Measurements from ENCODE around the gene STARD7.
A peak's percentile ranks its signal among the peaks of the same experiment; 100 is the strongest.
"Not testable (repeated sequence)": the region's sequence is repeated elsewhere in the genome, so short reads cannot be mapped to it uniquely, and the experiment has no call there.

Gene STARD7

GRCh38 chr2:96208143-96209010 is at the start of gene STARD7:
Gene STARD7 (minus strand): TSS chr2:96208827. CDS start chr2:96208434, 393 bp downstream.
- DNase-seq (ENCODE audit: low read depth in 2 of 2) = peak; percentile 95 to 96

GRCh38 chr2:96257744-96258143 is 49.1 kb upstream of the STARD7 start:
- DNase-seq (ENCODE audit: low read depth in 2 of 2) = not testable (repeated sequence)

- DNase-seq (ENCODE audit: low read depth in 2 of 2) = no peak
Observed at GRCh38 chr2:96256611-96257113, 48.0 kb upstream of the STARD7 start.

GRCh38 chr2:96254571-96254970 is 45.9 kb upstream of the STARD7 start:
- DNase-seq (ENCODE audit: low read depth in 2 of 2) = no peak

- DNase-seq (ENCODE audit: low read depth in 2 of 2) = no peak
Observed at GRCh38 chr2:96253006-96253405, 44.4 kb upstream of the STARD7 start.

- no peak for DNase-seq (ENCODE audit: low read depth in 2 of 2)
Observed at GRCh38 chr2:96252526-96252925, 43.9 kb upstream of the STARD7 start.

GRCh38 chr2:96251721-96252292 is 43.2 kb upstream of the STARD7 start:
- DNase-seq (ENCODE audit: low read depth in 2 of 2) = no peak

GRCh38 chr2:96250188-96250587 is 41.6 kb upstream of the STARD7 start:
- DNase-seq (ENCODE audit: low read depth in 2 of 2) = no peak

- DNase-seq (ENCODE audit: low read depth in 2 of 2) = no peak
Observed at GRCh38 chr2:96249654-96250053, 41.0 kb upstream of the STARD7 start.

GRCh38 chr2:96248624-96249023 is 40.0 kb upstream of the STARD7 start:
- no peak for DNase-seq (ENCODE audit: low read depth in 2 of 2)

- DNase-seq (ENCODE audit: low read depth in 2 of 2) = no peak
Observed at GRCh38 chr2:96247896-96248295, 39.3 kb upstream of the STARD7 start.

- no peak for DNase-seq (ENCODE audit: low read depth in 2 of 2)
Observed at GRCh38 chr2:96247009-96247408, 38.4 kb upstream of the STARD7 start.

GRCh38 chr2:96245609-96246390 is 37.2 kb upstream of the STARD7 start:
- no peak for DNase-seq (ENCODE audit: low read depth in 2 of 2)

- no peak for DNase-seq (ENCODE audit: low read depth in 2 of 2)
Observed at GRCh38 chr2:96243843-96244242, 35.2 kb upstream of the STARD7 start.

- DNase-seq (ENCODE audit: low read depth in 2 of 2) = no peak
Observed at GRCh38 chr2:96241900-96242611, 33.4 kb upstream of the STARD7 start.

GRCh38 chr2:96241227-96241626 is 32.6 kb upstream of the STARD7 start:
- no peak for DNase-seq (ENCODE audit: low read depth in 2 of 2)

- DNase-seq (ENCODE audit: low read depth in 2 of 2) = no peak
Observed at GRCh38 chr2:96240341-96241038, 31.9 kb upstream of the STARD7 start.

GRCh38 chr2:96239745-96240264 is 31.2 kb upstream of the STARD7 start:
- DNase-seq (ENCODE audit: low read depth in 2 of 2) = no peak

- DNase-seq (ENCODE audit: low read depth in 2 of 2) = no peak
Observed at GRCh38 chr2:96239091-96239490, 30.5 kb upstream of the STARD7 start.

GRCh38 chr2:96238266-96238665 is 29.6 kb upstream of the STARD7 start:
- DNase-seq (ENCODE audit: low read depth in 2 of 2) = no peak

- DNase-seq (ENCODE audit: low read depth in 2 of 2) = no peak
Observed at GRCh38 chr2:96236882-96237281, 28.3 kb upstream of the STARD7 start.

All from stimulated activated CD8-positive, alpha-beta memory T cell treated with anti-CD3 and anti-CD28 coated beads, Interleukin-15, amount 100 ng/mL, for 4 hours (primary cell).